Loucy (cell line): ENCODE data around the gene ST8SIA3.

Source experiments
- H2AFZ ChIP-seq: fragments of 200-600 bp; sonication (generic); 2 replicates; pipeline ENCODE4 v1.6.0; 2016; ENCODE audit warnings: antibody characterized with exemption, mild to moderate bottlenecking, low read length, moderate library complexity
- H3F3A ChIP-seq: fragments of 200-600 bp; 2 replicates; pipeline ENCODE4 v1.6.0; 2016; ENCODE audit warnings: antibody characterized with exemption, low read depth, mild to moderate bottlenecking
- H3K27me3 ChIP-seq: fragments of 200-600 bp; sonication (generic); 2 replicates; pipeline ENCODE4 v1.6.1; 2014; ENCODE audit warnings: low read length, mild to moderate bottlenecking; ENCODE audit not compliant: insufficient read depth, poor library complexity, severe bottlenecking
- H3K36me3 ChIP-seq: fragments of 200-600 bp; sonication (generic); 2 replicates; pipeline ENCODE4 v1.6.1; 2016; ENCODE audit warnings: low read length; ENCODE audit not compliant: insufficient read depth
- H3K4me1 ChIP-seq: fragments of 200-600 bp; sonication (generic); 2 replicates; pipeline ENCODE4 v1.5.1; 2014; ENCODE audit warnings: low read length, mild to moderate bottlenecking; ENCODE audit not compliant: insufficient read depth, poor library complexity, severe bottlenecking
- H3K4me2 ChIP-seq: fragments of 200-600 bp; sonication (generic); 2 replicates; pipeline ENCODE4 v1.6.0; 2014; ENCODE audit warnings: antibody characterized with exemption, low read length, low read depth, mild to moderate bottlenecking; ENCODE audit not compliant: poor library complexity, severe bottlenecking
- H3K4me3 ChIP-seq: fragments of 200-600 bp; sonication (generic); 2 replicates; pipeline ENCODE4 v1.5.1; 2014; ENCODE audit warnings: low read length, mild to moderate bottlenecking, mixed read lengths; ENCODE audit not compliant: poor library complexity, severe bottlenecking
- H3K79me2 ChIP-seq: fragments of 200-600 bp; sonication (generic); 2 replicates; pipeline ENCODE4 v1.6.1; 2014; ENCODE audit warnings: low read length; ENCODE audit not compliant: insufficient read depth
- H3K9ac ChIP-seq: fragments of 200-600 bp; sonication (generic); 2 replicates; pipeline ENCODE4 v1.6.0; 2014; ENCODE audit warnings: mild to moderate bottlenecking, low read depth, low read length, moderate library complexity; ENCODE audit not compliant: poor library complexity, severe bottlenecking
- H3K9me2 ChIP-seq: fragments of 200-600 bp; sonication (generic); replicated peaks from 2 replicates; pipeline ENCODE4 v1.6.1; 2016; ENCODE audit warnings: low read depth, low read length, mixed read lengths
- H3K9me3 ChIP-seq: fragments of 200-600 bp; sonication (generic); 2 replicates; pipeline ENCODE4 v1.6.1; 2014; ENCODE audit warnings: mild to moderate bottlenecking, antibody characterized with exemption, low read length, low read depth; ENCODE audit not compliant: insufficient read depth
- H4K20me1 ChIP-seq: fragments of 200-600 bp; sonication (generic); 2 replicates; pipeline ENCODE4 v1.6.0; 2014; ENCODE audit warnings: antibody characterized with exemption, low read length, mild to moderate bottlenecking; ENCODE audit not compliant: insufficient read depth, poor library complexity, severe bottlenecking
- EZH2phosphoT487 ChIP-seq: fragments of 200-600 bp; IDR thresholded peaks from 2 replicates; pipeline ENCODE4 v1.6.1; 2018; ENCODE audit warnings: antibody characterized with exemption, mild to moderate bottlenecking, moderate library complexity, borderline replicate concordance
- TF ChIP-seq, protein P1 (sequence below): fragments of 200-600 bp; sonication (generic); conservative IDR thresholded peaks from 2 replicates; pipeline ENCODE4 v1.5.1; 2014; ENCODE audit warnings: mild to moderate bottlenecking, antibody characterized with exemption, low read length

ST8SIA3 gene

DNA sequence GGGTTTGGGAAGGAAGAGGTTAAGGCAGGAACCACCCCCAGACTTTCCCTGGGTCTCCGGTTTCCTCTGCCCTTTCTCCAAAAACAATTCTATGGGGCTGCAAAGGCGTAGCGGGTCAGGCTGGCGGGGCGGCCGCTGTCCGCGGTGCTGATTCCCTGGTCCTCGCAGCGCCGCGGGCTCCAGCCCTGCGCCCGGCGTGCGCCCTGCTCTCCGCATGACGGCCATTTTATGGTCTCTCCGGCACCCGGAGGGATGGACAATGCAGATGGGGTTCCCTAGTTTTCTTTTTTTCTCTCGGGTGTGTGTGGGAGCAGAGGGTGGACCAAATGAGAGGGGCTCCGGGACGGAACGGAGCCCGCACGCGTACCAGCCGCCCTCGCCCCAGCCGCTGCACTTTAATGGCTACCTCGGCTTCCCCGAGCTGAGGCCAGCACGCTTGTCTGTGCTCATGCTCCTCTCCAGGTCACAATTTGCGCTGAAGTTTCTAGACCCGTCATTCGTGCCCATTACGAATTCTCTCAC lies 1.6 kb downstream of the ST8SIA3 start:
- Histone ChIP-seq H3K4me2 (no peak overlapping the region), H3K9me3 (no peaks in the 10 kb centered on the region), H3K9me2 (no peaks in the 10 kb centered on the region), H4K20me1 (no peaks in the 10 kb centered on the region), H3K4me1 (no peaks in the 10 kb centered on the region), H3K27me3 (no peaks in the 10 kb centered on the region), H2AFZ (no peak overlapping the region), H3K4me3 (no peak overlapping the region), H3F3A (no peaks in the 10 kb centered on the region), H3K36me3 (no peaks in the 10 kb centered on the region), H3K79me2 (no peaks in the 10 kb centered on the region), H3K9ac (no peak overlapping the region)
- TF ChIP-seq, protein P1, sequence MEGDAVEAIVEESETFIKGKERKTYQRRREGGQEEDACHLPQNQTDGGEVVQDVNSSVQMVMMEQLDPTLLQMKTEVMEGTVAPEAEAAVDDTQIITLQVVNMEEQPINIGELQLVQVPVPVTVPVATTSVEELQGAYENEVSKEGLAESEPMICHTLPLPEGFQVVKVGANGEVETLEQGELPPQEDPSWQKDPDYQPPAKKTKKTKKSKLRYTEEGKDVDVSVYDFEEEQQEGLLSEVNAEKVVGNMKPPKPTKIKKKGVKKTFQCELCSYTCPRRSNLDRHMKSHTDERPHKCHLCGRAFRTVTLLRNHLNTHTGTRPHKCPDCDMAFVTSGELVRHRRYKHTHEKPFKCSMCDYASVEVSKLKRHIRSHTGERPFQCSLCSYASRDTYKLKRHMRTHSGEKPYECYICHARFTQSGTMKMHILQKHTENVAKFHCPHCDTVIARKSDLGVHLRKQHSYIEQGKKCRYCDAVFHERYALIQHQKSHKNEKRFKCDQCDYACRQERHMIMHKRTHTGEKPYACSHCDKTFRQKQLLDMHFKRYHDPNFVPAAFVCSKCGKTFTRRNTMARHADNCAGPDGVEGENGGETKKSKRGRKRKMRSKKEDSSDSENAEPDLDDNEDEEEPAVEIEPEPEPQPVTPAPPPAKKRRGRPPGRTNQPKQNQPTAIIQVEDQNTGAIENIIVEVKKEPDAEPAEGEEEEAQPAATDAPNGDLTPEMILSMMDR, result no peak
- no peak for TF ChIP-seq EZH2phosphoT487

DNA sequence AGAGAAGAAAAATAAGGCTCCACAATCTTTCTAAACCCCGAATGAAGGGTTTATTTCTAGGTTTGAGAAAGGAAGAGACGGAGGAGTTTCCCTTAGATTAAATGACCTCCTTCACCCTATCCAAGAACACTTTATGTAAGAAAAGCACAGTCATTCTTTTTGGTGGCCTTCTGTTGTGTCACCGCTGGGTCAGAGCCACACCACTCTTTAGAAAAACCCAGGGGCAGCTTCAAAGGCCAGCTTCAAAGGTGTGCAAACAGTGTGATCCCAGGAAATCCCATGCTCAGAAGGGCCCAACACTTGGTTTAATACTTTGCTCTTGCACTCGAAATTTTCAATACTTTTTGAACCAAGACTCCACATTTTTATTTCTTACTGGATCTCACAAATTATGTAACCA lies 7.1 kb downstream of the ST8SIA3 start:
- no peak overlapping the region for H3K4me2 ChIP-seq

DNA sequence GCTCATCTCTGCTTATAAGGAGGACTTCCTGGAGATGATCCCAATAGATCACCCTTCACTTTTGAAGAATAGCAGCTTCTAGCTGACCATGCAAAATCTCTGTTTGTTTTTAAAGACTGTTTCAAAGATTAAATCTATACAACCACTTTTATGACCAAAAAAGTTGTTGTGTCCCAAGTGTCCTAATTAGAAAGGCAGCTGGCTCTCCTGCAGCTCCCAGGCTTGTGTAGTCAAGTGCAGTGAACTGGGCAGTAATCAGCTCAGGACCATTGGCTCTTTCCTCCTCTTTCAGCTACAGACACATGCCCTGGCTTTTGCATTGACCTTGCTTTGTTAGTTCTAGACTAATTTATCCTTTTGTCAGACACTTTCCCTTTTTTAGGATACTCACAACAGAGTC lies 10.4 kb downstream of the ST8SIA3 start:
- no peaks in the 10 kb centered on the region for H3K9me3 ChIP-seq
- no peaks in the 10 kb centered on the region for H3K4me1 ChIP-seq
- no peaks in the 10 kb centered on the region for H3K9me2 ChIP-seq
- no peaks in the 10 kb centered on the region for H3K36me3 ChIP-seq
- H3K79me2 ChIP-seq, result no peaks in the 10 kb centered on the region
- TF ChIP-seq EZH2phosphoT487, result no peak
- TF ChIP-seq, protein P1, result no peak
- H3F3A ChIP-seq, result no peaks in the 10 kb centered on the region
- no peaks in the 10 kb centered on the region for H3K27me3 ChIP-seq
- H3K4me3 ChIP-seq, result no peak overlapping the region
- no peak overlapping the region for H3K4me2 ChIP-seq
- H2AFZ ChIP-seq, result no peak overlapping the region
- H3K9ac ChIP-seq, result no peak overlapping the region
- H4K20me1 ChIP-seq, result no peaks in the 10 kb centered on the region

More for the DNA sequence above, 7.1 kb downstream of the ST8SIA3 start:
- TF ChIP-seq, protein P1, result no peak
- TF ChIP-seq EZH2phosphoT487, result no peak
- H3K4me3 ChIP-seq, result no peak overlapping the region
- H4K20me1 ChIP-seq, result no peaks in the 10 kb centered on the region
- no peak overlapping the region for H2AFZ ChIP-seq
- no peaks in the 10 kb centered on the region for H3K36me3 ChIP-seq
- no peaks in the 10 kb centered on the region for H3K79me2 ChIP-seq
- no peak overlapping the region for H3K9ac ChIP-seq
- H3K4me1 ChIP-seq, result no peaks in the 10 kb centered on the region
- no peaks in the 10 kb centered on the region for H3F3A ChIP-seq
- H3K27me3 ChIP-seq, result no peaks in the 10 kb centered on the region
- H3K9me2 ChIP-seq, result no peaks in the 10 kb centered on the region
- H3K9me3 ChIP-seq, result no peaks in the 10 kb centered on the region
